NCI-H524 treated with DMSO at 0.1 percent for 48 hours (cell line): ENCODE results near the gene CLEC3B.
"Not testable (repeated sequence)": the region's sequence is repeated elsewhere in the genome, so short reads cannot be mapped to it uniquely, and the experiment has no call there.

ENCODE experiments used
- DNase-seq: peaks from one replicate; lab custom pipeline; 2025; lab: John Stamatoyannopoulos, UW

The CLEC3B gene

GRCh38 chr3:45026038-45026437, at the start of gene CLEC3B:
CLEC3B (plus strand) TSS chr3:45026303; CDS start chr3:45026363, 60 bp downstream.
- DNase-seq, result no peak

GRCh38 chr3:44981220-44981619, 44.9 kb upstream of the CLEC3B start:
- DNase-seq, result no peak

DNA sequence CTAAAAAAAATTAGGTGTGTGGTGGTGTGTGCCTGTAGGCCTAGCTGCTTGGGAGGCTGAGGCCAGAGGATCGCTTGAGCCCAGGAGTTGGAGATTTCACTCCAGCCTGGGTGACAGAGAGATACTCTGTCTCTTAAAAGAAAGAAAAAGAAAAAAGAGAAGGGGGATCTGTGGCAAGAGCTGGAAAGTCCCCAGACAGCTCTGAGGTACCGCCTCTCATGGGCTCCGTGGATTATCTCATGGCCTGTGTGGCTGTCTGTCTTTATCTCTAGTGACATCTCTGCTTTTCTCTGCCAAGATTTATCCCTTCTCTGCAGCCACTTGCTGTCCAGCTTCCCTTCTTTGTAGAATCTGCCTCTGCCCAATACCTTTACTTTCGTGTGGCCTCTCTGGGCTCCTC, 44.4 kb upstream of the CLEC3B start:
- DNase-seq, result no peak

DNA sequence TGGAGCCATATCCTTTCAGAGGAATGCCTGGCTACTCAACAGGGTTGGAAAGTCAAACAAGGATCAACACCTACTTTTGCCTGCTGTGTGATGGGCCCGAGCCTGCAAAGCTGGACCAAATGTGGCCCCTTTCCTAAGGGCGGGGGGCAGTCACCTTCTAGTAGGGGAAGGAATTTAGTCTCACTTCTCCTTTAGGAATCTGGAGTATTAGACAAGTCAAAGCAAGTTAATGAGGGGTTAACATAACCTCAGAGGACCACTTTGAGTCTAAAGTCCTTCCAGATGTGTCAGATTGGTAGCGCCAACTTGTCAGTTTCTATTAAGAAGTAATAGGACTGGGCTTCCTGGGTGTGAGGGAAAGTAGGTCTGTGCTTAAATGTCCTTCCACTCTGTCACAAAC, 43.3 kb upstream of the CLEC3B start:
- no peak for DNase-seq

DNA sequence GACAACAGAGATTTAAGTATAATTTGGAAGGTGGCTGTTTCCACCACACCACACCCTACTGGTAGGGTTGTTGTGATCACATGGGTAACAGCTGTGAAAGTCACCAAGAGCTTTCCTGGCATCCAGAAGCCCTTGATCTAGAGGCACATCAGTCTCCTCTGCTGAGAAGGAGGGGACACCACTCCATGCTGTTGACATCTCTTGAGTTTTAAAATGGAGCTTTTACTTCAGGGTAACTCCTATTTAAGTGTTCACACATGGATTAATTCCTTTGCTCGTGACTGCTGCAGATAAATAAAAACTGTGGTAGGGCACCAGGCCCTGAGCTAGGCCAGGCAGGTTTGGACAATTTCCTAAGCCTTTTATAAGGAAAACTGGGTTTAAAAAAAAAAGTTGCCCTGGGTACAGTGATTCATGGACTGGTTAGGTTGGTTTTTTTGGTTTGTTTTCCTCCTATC, 42.6 kb upstream of the CLEC3B start:
- DNase-seq, result no peak

DNA sequence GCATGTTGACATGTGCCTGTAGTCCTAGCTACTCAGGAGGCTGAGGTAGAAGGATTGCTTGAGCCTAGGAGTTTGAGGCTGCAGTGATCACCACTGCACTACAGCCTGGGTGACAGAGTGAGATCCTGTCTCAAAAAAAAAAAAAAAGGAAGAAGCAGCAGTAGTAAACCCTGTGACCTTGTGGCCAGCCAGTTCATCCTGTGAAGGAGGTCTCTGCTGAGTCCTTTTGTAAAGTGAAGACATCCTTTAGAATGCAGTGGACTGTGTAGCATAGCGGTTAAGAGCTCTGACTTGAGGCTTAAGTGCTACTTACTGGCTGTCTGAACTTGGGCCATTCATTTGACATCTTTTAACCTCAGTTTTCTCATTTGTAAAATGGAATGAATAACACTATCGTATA, 41.8 kb upstream of the CLEC3B start:
- DNase-seq, result no peak

- not testable (repeated sequence) for DNase-seq
These were observed 39.8 kb upstream of the CLEC3B start for GRCh38 chr3:44986330-44986729.

DNA sequence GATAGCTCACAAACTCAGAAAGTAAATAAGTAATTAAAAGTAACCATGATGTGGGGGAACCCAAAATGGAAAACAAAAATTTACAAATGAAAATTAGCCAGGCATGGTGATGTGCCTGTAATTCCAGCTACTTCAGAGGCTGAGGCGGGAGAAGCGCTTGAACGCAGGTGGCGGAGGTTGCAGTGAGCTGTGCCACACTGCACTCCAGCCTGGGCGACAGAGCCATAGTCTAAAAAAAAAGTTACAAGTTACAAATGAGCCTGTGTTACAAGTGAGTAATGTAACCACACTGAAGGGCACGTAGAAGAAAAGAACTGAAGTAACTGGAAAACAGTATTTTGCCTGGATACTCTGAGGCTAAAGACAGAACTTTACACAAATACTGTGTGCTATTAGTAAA, 38.8 kb upstream of the CLEC3B start:
- no peak for DNase-seq

DNA sequence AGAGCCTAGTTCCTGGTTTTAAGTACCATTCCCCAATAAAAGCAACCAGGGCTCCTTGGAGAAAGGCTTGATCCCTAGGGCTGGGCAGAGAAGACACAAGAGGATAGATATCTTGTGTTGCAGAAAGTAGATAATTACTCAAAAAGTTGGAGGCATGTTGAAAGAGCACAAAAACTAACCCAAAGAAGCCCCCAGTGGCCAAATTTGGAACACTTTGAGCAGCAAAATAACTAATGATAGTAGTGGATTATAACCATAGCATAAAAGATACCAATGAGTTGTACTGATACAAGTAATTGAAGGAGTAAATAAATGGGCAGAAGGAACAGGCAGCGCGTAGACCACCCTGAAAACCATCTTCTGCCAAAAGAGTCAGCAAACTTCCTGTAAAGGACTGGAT, 38.0 kb upstream of the CLEC3B start:
- no peak for DNase-seq

DNA sequence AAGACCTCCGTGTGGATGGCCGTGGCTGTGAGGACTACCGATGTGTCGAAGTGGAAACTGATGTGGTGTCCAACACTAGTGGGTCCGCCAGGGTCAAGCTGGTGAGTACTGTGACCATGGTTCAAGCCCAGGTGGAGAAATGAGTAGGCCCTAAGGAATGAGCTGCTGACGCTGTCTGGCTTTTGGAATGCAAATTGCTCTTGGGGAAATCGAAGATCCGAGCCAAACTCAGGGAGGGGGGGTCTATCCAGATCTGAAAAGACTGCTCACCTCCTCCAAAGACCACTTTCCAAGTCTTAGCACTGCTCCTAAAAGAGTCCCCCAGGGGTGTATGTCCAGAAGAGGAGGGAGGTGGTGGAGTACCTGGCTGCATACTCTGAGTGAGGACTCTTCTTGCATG, 37.0 kb upstream of the CLEC3B start:
- DNase-seq, result no peak

- DNase-seq, result no peak
These were observed 36.3 kb upstream of the CLEC3B start for GRCh38 chr3:44989636-44990373.

DNA sequence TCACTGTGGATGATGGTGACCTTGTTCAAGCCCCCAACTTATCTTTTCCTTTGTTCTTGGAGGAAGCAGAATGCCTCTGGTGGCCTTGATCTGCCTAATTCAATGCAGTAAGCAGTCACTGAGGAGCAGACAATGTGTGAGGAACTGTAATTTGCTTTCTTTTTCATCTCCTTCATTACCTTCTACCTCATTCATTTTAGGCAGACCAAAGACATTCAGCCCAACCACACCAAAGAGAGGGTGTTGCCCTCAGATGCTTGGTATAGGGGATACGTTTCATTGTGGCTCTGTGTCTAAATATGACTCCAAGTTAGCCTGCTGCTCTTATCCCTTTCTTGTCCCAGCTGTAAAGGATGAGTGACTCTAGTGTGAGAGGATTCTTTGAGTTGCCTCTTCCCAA, 34.8 kb upstream of the CLEC3B start:
- no peak for DNase-seq

DNA sequence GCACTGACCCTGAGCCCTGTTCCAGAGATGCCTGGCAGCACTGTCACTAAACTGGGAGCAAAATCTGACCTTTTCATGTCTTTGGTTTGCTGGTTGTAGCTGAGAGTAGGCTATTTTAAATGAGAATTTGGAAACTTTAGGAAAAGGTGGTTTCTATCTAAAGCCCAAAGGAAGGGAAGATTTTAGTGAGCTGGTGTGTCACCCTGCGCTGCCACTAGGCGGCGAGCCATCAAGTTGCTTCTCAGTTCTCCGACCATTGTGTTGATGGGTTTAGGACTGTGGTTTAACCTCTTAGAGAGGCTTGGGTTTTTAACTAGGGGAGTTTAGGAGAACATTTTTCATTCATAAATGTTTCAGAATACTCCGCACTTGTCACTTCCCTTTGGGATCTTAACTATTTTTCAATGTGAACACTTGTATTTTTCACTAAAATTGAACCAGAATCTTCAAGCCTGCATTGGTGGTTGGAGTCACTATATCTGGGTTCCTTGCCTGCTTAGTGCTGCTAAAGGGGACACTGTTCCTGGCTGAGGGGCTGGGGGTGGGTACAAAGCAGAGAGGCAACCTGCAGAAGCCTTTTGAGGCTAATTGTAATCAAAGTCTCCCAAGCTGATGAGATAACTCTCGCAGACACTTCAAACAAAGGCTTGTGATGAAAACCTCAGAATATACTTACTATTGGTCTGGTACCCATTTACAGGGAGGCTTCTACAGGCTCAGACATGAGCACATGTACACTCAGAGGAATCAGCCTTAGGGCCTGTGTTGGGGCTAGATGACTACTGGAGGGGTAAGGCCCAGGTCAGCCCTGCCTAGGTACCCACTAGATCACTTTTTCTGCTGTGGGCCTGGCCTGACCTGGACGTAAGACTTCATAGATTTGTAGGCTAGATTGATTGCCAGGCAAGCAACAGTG, 33.3 kb upstream of the CLEC3B start:
- DNase-seq, result no peak

DNA sequence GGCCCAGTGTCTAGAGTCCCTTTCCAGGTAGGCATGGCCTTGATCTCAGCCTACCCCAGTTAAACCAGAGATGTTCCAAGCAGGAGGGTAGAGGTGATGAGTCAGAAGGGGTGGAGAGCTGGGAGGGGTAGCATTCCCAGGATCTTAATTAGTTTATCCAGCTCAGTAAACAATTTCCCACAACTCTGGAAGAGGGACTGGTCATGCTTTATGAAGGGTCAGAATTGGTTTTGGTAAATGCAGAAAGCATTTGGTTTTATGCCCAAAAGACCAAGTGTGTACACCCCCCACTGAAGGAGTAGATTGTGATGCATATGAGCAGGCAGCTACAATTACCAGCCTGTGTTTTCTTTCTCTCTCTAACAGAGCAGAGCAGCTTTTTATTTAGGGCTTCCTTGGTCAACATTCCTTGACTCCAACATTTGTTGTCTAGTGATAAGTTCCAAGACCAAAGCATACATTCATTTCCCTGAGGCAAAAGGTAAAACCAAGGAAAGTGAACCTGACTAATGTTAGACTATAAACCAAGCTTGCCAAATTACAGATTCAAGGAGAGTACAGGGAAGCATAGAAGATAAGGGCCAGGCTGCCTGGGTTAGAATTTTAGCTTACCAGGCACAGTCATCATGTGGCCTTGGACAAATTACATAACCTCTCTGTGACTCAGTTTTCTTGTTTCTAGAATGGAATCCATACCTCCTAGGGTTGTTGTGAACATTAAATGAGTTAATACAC, 32.5 kb upstream of the CLEC3B start:
- no peak for DNase-seq

DNA sequence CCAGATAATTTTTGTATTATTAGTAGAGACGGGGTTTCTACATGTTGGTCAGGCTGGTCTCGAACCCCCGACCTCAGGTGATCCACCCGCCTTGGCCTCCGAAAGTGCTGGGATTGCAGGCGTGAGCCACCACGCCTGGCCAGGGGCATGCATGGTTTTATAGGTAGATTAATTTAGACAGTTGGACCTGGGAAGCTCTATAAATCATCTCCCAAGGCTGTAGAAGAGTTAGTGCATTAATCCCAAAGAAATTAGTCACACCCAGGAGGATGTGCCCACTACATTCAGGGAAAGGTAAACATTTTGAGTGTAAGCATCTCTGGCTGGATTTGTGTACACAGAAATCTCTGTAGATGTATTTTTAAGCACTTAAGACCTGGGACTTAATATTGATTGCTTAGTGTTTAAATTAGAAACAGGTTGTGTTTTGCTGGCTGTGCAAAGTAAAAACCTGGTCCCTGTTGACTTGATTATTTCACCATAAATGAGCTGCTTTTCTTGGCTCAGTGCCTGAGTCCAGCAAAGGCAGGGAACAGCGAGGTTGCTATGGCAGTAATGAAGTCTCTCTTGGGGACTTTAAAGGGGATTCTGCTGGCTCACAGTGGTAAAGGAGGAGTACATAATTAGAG, 30.8 kb upstream of the CLEC3B start:
- no peak for DNase-seq

DNA sequence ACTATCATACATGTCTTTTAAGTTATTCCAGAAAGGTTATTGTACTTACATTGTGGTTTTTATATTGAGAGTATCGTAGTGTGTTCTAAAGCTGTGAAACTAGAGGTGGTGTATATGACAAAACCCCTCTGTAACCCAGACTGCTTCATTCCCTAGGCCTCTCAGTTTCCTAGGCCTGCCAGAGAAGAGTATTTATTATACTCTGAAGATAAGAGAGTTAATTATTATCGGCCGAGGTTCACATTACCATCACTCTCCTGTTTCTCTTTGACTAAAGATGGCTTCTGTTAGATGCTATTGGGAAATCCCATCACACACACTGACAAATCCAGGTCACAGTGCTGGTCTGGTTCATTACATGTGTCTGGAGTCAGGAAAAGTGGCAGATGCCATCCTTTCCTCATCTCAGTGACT, 29.5 kb upstream of the CLEC3B start:
- DNase-seq, result no peak

DNA sequence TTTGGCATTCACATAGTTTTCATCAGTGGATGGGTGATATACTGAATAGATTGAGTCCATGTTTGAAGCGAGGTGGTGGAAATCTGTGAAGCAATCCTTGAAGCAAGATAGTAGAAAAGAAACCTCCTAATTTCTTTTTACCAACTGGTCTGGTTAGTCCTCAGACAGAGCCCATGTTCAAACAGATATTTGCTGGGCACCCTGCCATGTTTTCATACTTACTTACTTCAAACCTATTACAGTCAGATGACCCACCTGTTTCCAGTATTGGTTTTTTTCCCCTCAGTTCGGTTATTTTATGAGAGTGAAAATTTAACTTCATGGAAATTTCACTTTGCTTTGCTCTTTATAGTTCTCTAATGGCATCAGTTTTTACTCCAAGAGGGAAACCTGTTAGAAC, 26.3 kb upstream of the CLEC3B start:
- no peak for DNase-seq

GRCh38 chr3:45000823-45001222, 25.3 kb upstream of the CLEC3B start:
- DNase-seq, result no peak

DNA sequence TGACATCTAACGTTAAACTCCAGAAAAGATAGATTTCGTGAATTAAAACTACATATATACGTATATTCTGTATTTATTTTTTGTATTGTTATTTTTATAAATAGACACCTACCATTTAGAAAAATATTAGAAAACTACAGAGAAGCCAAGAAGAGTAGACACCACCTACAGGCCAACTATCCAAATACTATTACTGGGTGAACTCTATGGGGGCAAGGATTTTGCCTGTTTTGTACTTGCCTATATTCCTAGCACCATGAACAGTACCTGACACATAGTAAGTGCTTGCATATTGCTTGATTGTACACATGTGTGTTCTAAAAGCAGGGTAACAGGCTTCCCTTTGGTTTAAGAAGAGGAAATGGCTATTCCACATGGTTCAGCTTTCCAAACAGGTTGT, 24.4 kb upstream of the CLEC3B start:
- no peak for DNase-seq

DNA sequence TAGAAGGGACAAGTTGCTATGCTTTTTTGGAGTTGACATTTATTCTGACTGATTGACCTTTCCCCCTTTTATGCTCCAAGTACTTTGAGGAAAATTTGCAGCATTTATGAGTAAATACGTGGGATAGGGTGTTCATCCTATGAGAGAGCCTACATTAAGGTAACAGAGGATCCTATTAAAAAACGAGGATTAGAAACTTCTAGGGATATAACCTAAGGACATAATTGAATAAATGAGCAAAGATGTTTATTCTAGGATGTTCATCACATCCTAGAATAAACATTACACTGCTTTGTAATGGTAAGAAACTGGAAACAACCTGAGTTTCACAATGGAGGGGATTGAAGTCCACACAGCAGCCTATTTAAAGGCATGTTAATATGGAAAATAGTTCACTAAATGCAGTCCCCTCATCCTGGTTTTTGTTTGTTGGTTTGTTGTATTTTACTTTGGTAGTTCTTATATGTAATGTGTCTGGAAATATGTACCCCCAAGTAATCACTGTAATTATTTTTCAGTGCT, 23.9 kb upstream of the CLEC3B start:
- DNase-seq, result no peak

DNA sequence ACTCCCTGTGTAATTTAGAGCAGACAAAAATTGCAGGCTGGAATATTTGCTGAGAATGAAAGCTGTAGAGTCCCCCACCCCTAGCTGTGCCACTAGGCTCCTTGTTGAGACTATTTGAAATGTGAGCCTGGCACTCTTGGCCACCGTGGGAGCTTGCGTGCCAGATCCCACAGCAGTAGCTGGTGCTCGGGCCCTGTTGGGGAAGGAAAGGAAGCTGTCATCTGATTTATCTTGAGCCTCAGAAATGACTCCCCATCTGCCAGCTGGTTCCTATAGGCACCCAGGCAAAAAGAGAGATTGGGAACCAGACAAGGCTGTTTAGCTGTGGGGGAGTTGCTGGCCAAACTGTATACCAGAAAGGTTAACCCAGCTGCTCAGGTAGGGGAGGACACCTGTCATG, 23.4 kb upstream of the CLEC3B start:
- DNase-seq, result no peak

DNA sequence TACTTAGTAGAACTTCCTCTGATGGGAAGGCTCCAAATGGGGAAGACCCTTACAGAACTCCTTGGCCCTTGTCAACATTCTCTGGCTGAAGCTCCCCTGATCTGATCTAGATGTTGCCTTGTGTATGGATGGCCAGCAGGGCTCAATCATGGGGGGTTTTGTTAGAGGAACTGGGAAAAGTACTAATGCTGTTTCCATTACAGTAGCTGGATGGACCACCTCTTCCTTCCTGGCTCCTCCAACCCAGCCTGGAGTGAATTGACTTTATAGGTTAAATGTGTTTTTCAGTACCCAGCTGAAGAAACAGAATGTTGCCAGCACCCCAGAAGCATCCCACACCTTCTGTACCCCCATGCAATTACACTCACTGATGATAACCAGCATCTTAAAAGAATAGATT, 22.7 kb upstream of the CLEC3B start:
- DNase-seq, result no peak
